Keratinocyte (primary cell): Measurements from ENCODE around the gene RGL1. TPM values are rescaled to one million over a fixed set of nuclear protein-coding genes. Genes with fewer than 3 reads are reported as not detected.

Source experiments
- DNase-seq: peaks from one replicate; pipeline ENCODE4 v3.0.0-alpha.2; 2011; ENCODE audit warnings: low read depth, missing footprints, low spot score
- FAIRE-seq: peaks from 2 replicates; lab custom pipeline; 2011; peaks lifted over from hg19 to GRCh38; lab: Jason Lieb, UNC
- H2AFZ ChIP-seq: 2 replicates; pipeline ENCODE4 v1.6.0; 2012; ENCODE audit warnings: low read length, control low read depth, inconsistent platforms; ENCODE audit not compliant: control insufficient read depth
- H3K27ac ChIP-seq: 2 replicates; pipeline ENCODE4 v1.5.1; 2011; ENCODE audit warnings: low read length; ENCODE audit not compliant: control insufficient read depth, insufficient read depth
- H3K27me3 ChIP-seq: 3 replicates; pipeline ENCODE4 v1.6.0; 2011; ENCODE audit warnings: low read length; ENCODE audit not compliant: control insufficient read depth, insufficient read depth; ENCODE audit errors: extremely low read depth
- H3K36me3 ChIP-seq, 2 experiments: 2 replicates in 1 of 2; 3 replicates in 1 of 2; pipeline ENCODE4 v1.5.1; 2011; ENCODE audit warnings: low read length in 2 of 2, mild to moderate bottlenecking in 1 of 2; ENCODE audit not compliant: control insufficient read depth in 2 of 2, insufficient read depth in 2 of 2; ENCODE audit errors: extremely low read depth in 1 of 2
- H3K4me1 ChIP-seq: 3 replicates; pipeline ENCODE4 v1.5.1; 2011; ENCODE audit warnings: low read length; ENCODE audit not compliant: control insufficient read depth, insufficient read depth; ENCODE audit errors: extremely low read depth
- H3K4me2 ChIP-seq: 3 replicates; pipeline ENCODE4 v1.6.0; 2011; ENCODE audit warnings: low read depth, low read length; ENCODE audit not compliant: control insufficient read depth, insufficient read depth; ENCODE audit errors: extremely low read depth
- H3K4me3 ChIP-seq, 3 experiments: fragments of 200-600 bp in 1 of 3; sonication (generic) in 1 of 3; 2 replicates in 2 of 3; 3 replicates in 1 of 3; pipeline ENCODE4 v1.5.1; 2011 to 2016; ENCODE audit warnings: low read length in 3 of 3, mild to moderate bottlenecking in 3 of 3, control low read depth in 2 of 3, inconsistent platforms in 1 of 3, low read depth in 1 of 3, mixed read lengths in 1 of 3, mixed run types in 1 of 3, moderate library complexity in 1 of 3; ENCODE audit not compliant: control insufficient read depth in 2 of 3, insufficient read depth in 2 of 3; ENCODE audit errors: extremely low read depth in 1 of 3
- H3K79me2 ChIP-seq: 2 replicates; pipeline ENCODE4 v1.6.0; 2012; ENCODE audit warnings: low read length; ENCODE audit not compliant: control insufficient read depth, insufficient read depth
- H3K9ac ChIP-seq: 3 replicates; pipeline ENCODE4 v1.6.0; 2011; ENCODE audit warnings: low read length; ENCODE audit not compliant: control insufficient read depth, insufficient read depth; ENCODE audit errors: extremely low read depth
- H3K9me1 ChIP-seq: 3 replicates; pipeline ENCODE4 v1.6.0; 2011; ENCODE audit warnings: low read length; ENCODE audit not compliant: control insufficient read depth, insufficient read depth; ENCODE audit errors: extremely low read depth
- H3K9me3 ChIP-seq: 2 replicates; pipeline ENCODE4 v1.5.1; 2012; ENCODE audit warnings: low read depth, low read length; ENCODE audit not compliant: control insufficient read depth
- H4K20me1 ChIP-seq: 3 replicates; pipeline ENCODE4 v1.6.0; 2011; ENCODE audit warnings: low read length; ENCODE audit not compliant: control insufficient read depth, insufficient read depth; ENCODE audit errors: extremely low read depth
- CTCF ChIP-seq, 3 experiments: IDR thresholded peaks in 1 of 3; conservative IDR thresholded peaks in 1 of 3; optimal IDR thresholded peaks in 1 of 3; 2 replicates in 2 of 3; 3 replicates in 1 of 3; pipeline versions ENCODE3 to v1.5.1; 2011; ENCODE audit warnings: low read length in 3 of 3, mild to moderate bottlenecking in 3 of 3, moderate library complexity in 2 of 3, control low read depth in 1 of 3, inconsistent platforms in 1 of 3; ENCODE audit not compliant: insufficient read depth in 2 of 3; ENCODE audit errors: extremely low read depth in 1 of 3
- EZH2 ChIP-seq: IDR thresholded peaks from one replicate; pipeline ENCODE4 v1.6.1; 2012; ENCODE audit warnings: inconsistent platforms, mild to moderate bottlenecking, low read length, moderate library complexity
- dilution Hi-C: fragments of 300-500 bp; cut with MboI; formaldehyde crosslinking; loops from one replicate; pipeline ENCODE4 v1.7.0; 2020; ENCODE audit warnings: low sequenced_read_pairs; ENCODE audit not compliant: extremely low pct_ligation_motif_present
- polyA plus RNA-seq, 5 experiments: library from polyadenylated mRNA; depleted of rRNA in 3 of 5; stranded (reverse) in 3 of 5; stranded (forward) in 1 of 5; unstranded in 1 of 5; fragments of >200 nt; gene quantifications; 1 replicate in 1 of 5; 2 replicates in 3 of 5; 3 replicates in 1 of 5; pipeline versions ENCODE4 v1.2.1 to v1.2.3, GENCODE V29; 2011 to 2012; ENCODE audit warnings: missing spikeins in 2 of 5, low read depth in 1 of 5, low replicate concordance in 1 of 5

RGL1 gene
- polyA plus RNA-seq, 1 donor (not counting 4 experiments of a cell fraction or from before 2014, with no cell fraction given), result 1.2 TPM

- H3K4me3 ChIP-seq, result no peak overlapping the region
- H3K9ac ChIP-seq, result no peak overlapping the region
- no peaks in the 10 kb centered on the region for H3K4me1 ChIP-seq
- H3K27me3 ChIP-seq, result no peaks in the 10 kb centered on the region
- no peaks in the 10 kb centered on the region for H3K79me2 ChIP-seq
- H3K9me1 ChIP-seq, result no peaks in the 10 kb centered on the region
- no peaks in the 10 kb centered on the region for H3K36me3 ChIP-seq
- no peak overlapping the region for H3K27ac ChIP-seq
- no peak for DNase-seq
- H3K9me3 ChIP-seq, result no peaks in the 10 kb centered on the region
- dilution Hi-C loops, result no loop called here
- H4K20me1 ChIP-seq, result no peaks in the 10 kb centered on the region
- FAIRE-seq, result no peak
- H3K4me2 ChIP-seq, result no peak overlapping the region
- no peak overlapping the region for H2AFZ ChIP-seq
- TF ChIP-seq CTCF (optimal IDR thresholded peaks at IDR 0.05 in 1 of 3, IDR thresholded peaks at IDR 0.05 in 1 of 3, conservative IDR thresholded peaks at IDR 0.05 in 1 of 3; ENCODE audit: extremely low read depth in 1 of 3, insufficient read depth in 2 of 3, low read length in 3 of 3) (no peak), EZH2 (no peak)
Observed at GRCh38 chr1:183975651-183976050, 170.7 kb downstream of the RGL1 start.

GRCh38 chr1:183977717-183978116, 172.8 kb downstream of the RGL1 start:
- Histone ChIP-seq H3K27ac (no peak overlapping the region), H3K4me1 (no peaks in the 10 kb centered on the region), H3K79me2 (no peaks in the 10 kb centered on the region), H3K27me3 (no peaks in the 10 kb centered on the region), H3K9ac (no peak overlapping the region), H2AFZ (no peak overlapping the region), H4K20me1 (no peaks in the 10 kb centered on the region), H3K4me3 (no peak overlapping the region), H3K4me2 (no peak overlapping the region), H3K36me3 (no peaks in the 10 kb centered on the region), H3K9me3 (no peaks in the 10 kb centered on the region), H3K9me1 (no peaks in the 10 kb centered on the region)
- dilution Hi-C loops, result no loop called here
- no peak for TF ChIP-seq EZH2
- TF ChIP-seq CTCF (optimal IDR thresholded peaks at IDR 0.05 in 1 of 3, IDR thresholded peaks at IDR 0.05 in 1 of 3, conservative IDR thresholded peaks at IDR 0.05 in 1 of 3; ENCODE audit: extremely low read depth in 1 of 3, insufficient read depth in 2 of 3, low read length in 3 of 3), result no peak
- FAIRE-seq, result no peak
- no peak for DNase-seq

Other genes with a start within 250 kb of the RGL1 start
- gene NCF2, start 214.7 kb upstream of the RGL1 start, polyA plus RNA-seq, result 8.3 to 12.6 TPM (median 9.2 TPM) in 3 replicates
- 146 to 255 TPM (median 184 TPM) in 3 replicates for gene ARPC5, start 169.3 kb upstream of the RGL1 start, polyA plus RNA-seq
- not detected in 3 replicates for gene APOBEC4, start 151.8 kb upstream of the RGL1 start, polyA plus RNA-seq
- 0.03 TPM in 1 of 3 replicates, not detected in the others for gene COLGALT2, start 232.6 kb downstream of the RGL1 start, polyA plus RNA-seq
- gene TSEN15, start 246.6 kb downstream of the RGL1 start, polyA plus RNA-seq, result 23.6 to 46.7 TPM (median 31.8 TPM) in 3 replicates